Measurements from ENCODE around the gene ZBTB20. TPM values are rescaled to one million over a fixed set of nuclear protein-coding genes. Genes with fewer than 3 reads are reported as not detected.

ZBTB20 gene
- total RNA-seq, 1 donor from 2014 or later = 21.4 TPM

GRCh38 chr3:114809668-114810413 is 337.2 kb downstream of the ZBTB20 start:
- Histone ChIP-seq H3K9ac (ENCODE audit: low read length) (no peak overlapping the region), H3K9me3 (ENCODE audit: insufficient read depth, low read depth, low read length) (no peaks in the 10 kb centered on the region), H3K79me2 (ENCODE audit: insufficient read depth, low read length) (no peaks in the 10 kb centered on the region), H3K4me2 (ENCODE audit: low read length) (no peak overlapping the region), H3K4me1 (ENCODE audit: insufficient read depth, low read length) (no peaks in the 10 kb centered on the region), H4K20me1 (ENCODE audit: insufficient read depth, low read length) (no peaks in the 10 kb centered on the region), H3K27me3 (ENCODE audit: insufficient read depth, low read length) (no peaks in the 10 kb centered on the region), H2AFZ (ENCODE audit: low read depth, low read length) (no peak overlapping the region), H3K4me3 (ENCODE audit: insufficient read depth, low read depth, low read length) (no peak overlapping the region), H3K36me3 (ENCODE audit: insufficient read depth, low read length) (no peaks in the 10 kb centered on the region), H3K27ac (ENCODE audit: low read depth, low read length) (no peak overlapping the region)
- DNase-seq (ENCODE audit: low read depth) (peak; percentile 8), FAIRE-seq (no peak)
- Mint-ChIP-seq H3K4me3 (ENCODE audit: unreplicated experiment) (no peak overlapping the region), H3K9me3 (ENCODE audit: unreplicated experiment) (no peaks in the 10 kb centered on the region), H3K36me3 (ENCODE audit: low read depth, unreplicated experiment) (no peaks in the 10 kb centered on the region), H3K4me1 (ENCODE audit: low read depth, unreplicated experiment) (peaks cover 6% of the 10 kb centered on the region), H3K27ac (ENCODE audit: unreplicated experiment) (no peak overlapping the region), H3K27me3 (ENCODE audit: low read depth, unreplicated experiment) (no peaks in the 10 kb centered on the region)
- no peak for TF ChIP-seq CTCF (IDR thresholded peaks at IDR 0.05; ENCODE audit: insufficient read depth, low read depth, low read length)
- no peak for TF ChIP-seq EZH2 (IDR thresholded peaks at IDR 0.05; ENCODE audit: insufficient read depth, low read length)

GRCh38 chr3:114804099-114804498 is 343.0 kb downstream of the ZBTB20 start:
- Mint-ChIP-seq H3K4me1 (ENCODE audit: low read depth, unreplicated experiment) (peaks cover 18% of the 10 kb centered on the region), H3K27ac (ENCODE audit: unreplicated experiment) (no peak overlapping the region), H3K27me3 (ENCODE audit: low read depth, unreplicated experiment) (no peaks in the 10 kb centered on the region), H3K9me3 (ENCODE audit: unreplicated experiment) (no peaks in the 10 kb centered on the region), H3K4me3 (ENCODE audit: unreplicated experiment) (no peak overlapping the region), H3K36me3 (ENCODE audit: low read depth, unreplicated experiment) (no peaks in the 10 kb centered on the region)
- TF ChIP-seq CTCF (IDR thresholded peaks at IDR 0.05; ENCODE audit: insufficient read depth, low read depth, low read length) = no peak
- no peak for TF ChIP-seq EZH2 (IDR thresholded peaks at IDR 0.05; ENCODE audit: insufficient read depth, low read length)
- no peak for DNase-seq (ENCODE audit: low read depth)
- H3K79me2 ChIP-seq (ENCODE audit: insufficient read depth, low read length) = no peaks in the 10 kb centered on the region
- H3K4me2 ChIP-seq (ENCODE audit: low read length) = no peak overlapping the region
- H3K9me3 ChIP-seq (ENCODE audit: insufficient read depth, low read depth, low read length) = no peaks in the 10 kb centered on the region
- no peaks in the 10 kb centered on the region for H3K4me1 ChIP-seq (ENCODE audit: insufficient read depth, low read length)
- H4K20me1 ChIP-seq (ENCODE audit: insufficient read depth, low read length) = no peaks in the 10 kb centered on the region
- no peak overlapping the region for H3K9ac ChIP-seq (ENCODE audit: low read length)
- no peak for FAIRE-seq
- no peak overlapping the region for H3K4me3 ChIP-seq (ENCODE audit: insufficient read depth, low read depth, low read length)
- no peak overlapping the region for H3K27ac ChIP-seq (ENCODE audit: low read depth, low read length)
- H3K36me3 ChIP-seq (ENCODE audit: insufficient read depth, low read length) = no peaks in the 10 kb centered on the region
- no peak overlapping the region for H2AFZ ChIP-seq (ENCODE audit: low read depth, low read length)
- H3K27me3 ChIP-seq (ENCODE audit: insufficient read depth, low read length) = no peaks in the 10 kb centered on the region

- Histone ChIP-seq H3K9ac (ENCODE audit: low read length) (no peak overlapping the region), H3K79me2 (ENCODE audit: insufficient read depth, low read length) (no peaks in the 10 kb centered on the region), H3K9me3 (ENCODE audit: insufficient read depth, low read depth, low read length) (no peaks in the 10 kb centered on the region), H3K4me3 (ENCODE audit: insufficient read depth, low read depth, low read length) (no peak overlapping the region), H3K4me1 (ENCODE audit: insufficient read depth, low read length) (no peaks in the 10 kb centered on the region), H2AFZ (ENCODE audit: low read depth, low read length) (no peak overlapping the region), H3K27ac (ENCODE audit: low read depth, low read length) (no peak overlapping the region), H3K36me3 (ENCODE audit: insufficient read depth, low read length) (no peaks in the 10 kb centered on the region), H3K27me3 (ENCODE audit: insufficient read depth, low read length) (no peaks in the 10 kb centered on the region), H4K20me1 (ENCODE audit: insufficient read depth, low read length) (no peaks in the 10 kb centered on the region), H3K4me2 (ENCODE audit: low read length) (no peak overlapping the region)
- Mint-ChIP-seq H3K27ac (ENCODE audit: unreplicated experiment) (no peak overlapping the region), H3K4me1 (ENCODE audit: low read depth, unreplicated experiment) (peaks cover 18% of the 10 kb centered on the region), H3K27me3 (ENCODE audit: low read depth, unreplicated experiment) (no peaks in the 10 kb centered on the region), H3K9me3 (ENCODE audit: unreplicated experiment) (no peaks in the 10 kb centered on the region), H3K36me3 (ENCODE audit: low read depth, unreplicated experiment) (no peaks in the 10 kb centered on the region), H3K4me3 (ENCODE audit: unreplicated experiment) (no peak overlapping the region)
- no peak for FAIRE-seq
- no peak for TF ChIP-seq CTCF (IDR thresholded peaks at IDR 0.05; ENCODE audit: insufficient read depth, low read depth, low read length)
- no peak for TF ChIP-seq EZH2 (IDR thresholded peaks at IDR 0.05; ENCODE audit: insufficient read depth, low read length)
- peak; percentile 4 for DNase-seq (ENCODE audit: low read depth)
Observed at GRCh38 chr3:114803042-114803695, 343.9 kb downstream of the ZBTB20 start.
